ENCODE results near the gene LRRC17. TPM values are rescaled to one million over a fixed set of nuclear protein-coding genes. Genes with fewer than 3 reads are reported as not detected.
A peak's percentile ranks its signal among the peaks of the same experiment; 100 is the strongest.

The LRRC17 gene
- total RNA-seq, 2 experiments from 2014 or later, result not detected

- intact Hi-C loops (cut with micrococcal nuclease; ENCODE audit: unreplicated experiment), result no loop called here
- CTCF ChIA-PET (ENCODE audit: unreplicated experiment), result no interaction called here
- H3K79me2 ChIP-seq (ENCODE audit: insufficient read depth, low read depth, low read length), result no peaks in the 10 kb centered on the region
- H3K4me1 ChIP-seq (ENCODE audit: insufficient read depth, low read length, poor library complexity, severe bottlenecking), result no peaks in the 10 kb centered on the region
- POLR2A ChIA-PET, result no interaction called here
- BruUV-seq (replicated peaks), result no TSS peak
- no peaks in the 10 kb centered on the region for H3K9me3 ChIP-seq (ENCODE audit: low read length)
- H3K27ac ChIP-seq (ENCODE audit: low read depth, low read length, poor library complexity, severe bottlenecking), result no peak overlapping the region
- DNase-seq (ENCODE audit: low spot score), result no peak
- no peak overlapping the region for H3K4me3 ChIP-seq (ENCODE audit: low read depth, low read length, poor library complexity, severe bottlenecking)
- no peak overlapping the region for H3K4me2 ChIP-seq (ENCODE audit: low read length)
- no peaks in the 10 kb centered on the region for H3K36me3 ChIP-seq (ENCODE audit: insufficient read depth, low read length)
- no peak for TF ChIP-seq EZH2phosphoT487 (IDR thresholded peaks at IDR 0.05; ENCODE audit: borderline replicate concordance, low read depth, low read length)
- TF ChIP-seq, protein P1, sequence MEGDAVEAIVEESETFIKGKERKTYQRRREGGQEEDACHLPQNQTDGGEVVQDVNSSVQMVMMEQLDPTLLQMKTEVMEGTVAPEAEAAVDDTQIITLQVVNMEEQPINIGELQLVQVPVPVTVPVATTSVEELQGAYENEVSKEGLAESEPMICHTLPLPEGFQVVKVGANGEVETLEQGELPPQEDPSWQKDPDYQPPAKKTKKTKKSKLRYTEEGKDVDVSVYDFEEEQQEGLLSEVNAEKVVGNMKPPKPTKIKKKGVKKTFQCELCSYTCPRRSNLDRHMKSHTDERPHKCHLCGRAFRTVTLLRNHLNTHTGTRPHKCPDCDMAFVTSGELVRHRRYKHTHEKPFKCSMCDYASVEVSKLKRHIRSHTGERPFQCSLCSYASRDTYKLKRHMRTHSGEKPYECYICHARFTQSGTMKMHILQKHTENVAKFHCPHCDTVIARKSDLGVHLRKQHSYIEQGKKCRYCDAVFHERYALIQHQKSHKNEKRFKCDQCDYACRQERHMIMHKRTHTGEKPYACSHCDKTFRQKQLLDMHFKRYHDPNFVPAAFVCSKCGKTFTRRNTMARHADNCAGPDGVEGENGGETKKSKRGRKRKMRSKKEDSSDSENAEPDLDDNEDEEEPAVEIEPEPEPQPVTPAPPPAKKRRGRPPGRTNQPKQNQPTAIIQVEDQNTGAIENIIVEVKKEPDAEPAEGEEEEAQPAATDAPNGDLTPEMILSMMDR (conservative IDR thresholded peaks at IDR 0.05; ENCODE audit: low read length), result no peak
- no peaks in the 10 kb centered on the region for H4K20me1 ChIP-seq (ENCODE audit: insufficient read depth, low read length)
- H2AFZ ChIP-seq (ENCODE audit: low read length), result no peak overlapping the region
- H3K9me2 ChIP-seq (ENCODE audit: insufficient read depth, low read length), result no peaks in the 10 kb centered on the region
These were observed 60.4 kb downstream of the LRRC17 start for GRCh38 chr7:102973096-102973802.

DNA sequence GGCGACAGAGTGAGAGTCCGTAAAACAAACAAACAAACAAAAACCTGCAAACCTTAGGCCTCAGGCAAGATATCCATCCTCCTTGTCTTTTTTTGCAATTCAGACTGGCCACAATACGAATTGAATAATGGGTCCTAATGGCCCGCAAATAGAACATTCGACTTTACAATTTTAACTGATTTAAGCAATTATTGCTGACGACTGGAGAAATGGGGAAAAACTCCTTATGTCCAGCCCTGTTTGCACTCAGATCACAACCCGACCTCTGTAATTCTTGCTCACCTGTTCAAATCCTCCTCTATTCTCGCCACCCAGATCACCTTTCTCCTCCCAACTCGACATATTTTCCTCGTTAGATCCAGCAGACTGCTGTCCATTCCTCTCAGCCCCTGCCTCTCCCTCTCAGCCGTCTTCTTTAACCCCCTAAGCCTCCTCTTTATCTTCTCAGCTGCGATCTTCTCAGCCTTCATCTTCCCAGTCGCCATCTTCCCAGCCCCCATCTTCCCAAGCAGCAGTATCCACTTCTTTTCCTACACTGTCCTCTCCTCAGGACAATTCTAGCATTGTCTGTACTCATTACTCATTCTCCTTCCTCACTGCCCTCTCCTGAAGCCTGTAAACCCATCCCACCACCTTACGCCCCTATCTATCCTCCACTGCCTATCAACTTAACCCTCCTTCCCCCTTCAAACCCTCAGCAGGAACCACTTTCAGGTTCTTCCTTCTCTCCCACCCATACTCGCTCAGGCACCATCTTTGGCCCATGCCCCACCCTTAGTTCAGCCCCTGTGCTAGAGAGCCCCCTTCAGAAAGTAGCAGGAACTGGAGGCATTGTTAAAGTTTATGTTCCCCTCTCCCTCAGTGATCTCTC, 61.8 kb downstream of the LRRC17 start:
- CTCF ChIA-PET (ENCODE audit: unreplicated experiment), result no interaction called here
- DNase-seq (ENCODE audit: low spot score), result no peak
- intact Hi-C loops (cut with micrococcal nuclease; ENCODE audit: unreplicated experiment), result no loop called here
- Histone ChIP-seq H3K4me1 (ENCODE audit: insufficient read depth, low read length, poor library complexity, severe bottlenecking) (no peaks in the 10 kb centered on the region), H2AFZ (ENCODE audit: low read length) (no peak overlapping the region), H3K79me2 (ENCODE audit: insufficient read depth, low read depth, low read length) (no peaks in the 10 kb centered on the region), H3K4me3 (ENCODE audit: low read depth, low read length, poor library complexity, severe bottlenecking) (no peak overlapping the region), H3K9me3 (ENCODE audit: low read length) (no peaks in the 10 kb centered on the region), H4K20me1 (ENCODE audit: insufficient read depth, low read length) (no peaks in the 10 kb centered on the region), H3K9me2 (ENCODE audit: insufficient read depth, low read length) (no peaks in the 10 kb centered on the region), H3K4me2 (ENCODE audit: low read length) (no peak overlapping the region), H3K36me3 (ENCODE audit: insufficient read depth, low read length) (no peaks in the 10 kb centered on the region), H3K27ac (ENCODE audit: low read depth, low read length, poor library complexity, severe bottlenecking) (no peak overlapping the region)
- POLR2A ChIA-PET, result no interaction called here
- no TSS peak for BruUV-seq (replicated peaks)
- TF ChIP-seq EZH2phosphoT487 (IDR thresholded peaks at IDR 0.05; ENCODE audit: borderline replicate concordance, low read depth, low read length), result no peak
- TF ChIP-seq, protein P1 (conservative IDR thresholded peaks at IDR 0.05; ENCODE audit: low read length), result 0 out of 2 replicates have a peak, but pooled peaks have one; percentile 24

DNA sequence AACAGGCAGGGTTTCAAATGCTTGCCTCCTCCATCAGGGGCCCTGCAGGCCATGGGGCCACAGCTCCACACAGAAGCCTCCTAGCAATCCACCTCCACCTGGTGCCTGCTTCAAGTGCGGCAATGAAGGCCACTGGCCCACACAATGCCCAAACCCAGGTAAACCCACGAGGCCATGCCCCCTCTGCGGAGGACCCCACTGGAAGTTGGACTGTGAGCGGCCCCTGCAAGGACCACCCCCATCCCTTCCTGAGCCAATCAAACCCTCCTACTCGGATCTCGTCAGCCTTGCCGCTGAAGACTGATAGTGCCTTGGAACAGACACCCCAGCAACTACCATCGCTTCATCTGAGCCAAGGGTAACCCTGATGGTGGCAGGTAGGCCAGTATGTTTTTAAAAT, 63.1 kb downstream of the LRRC17 start:
- H3K27ac ChIP-seq (ENCODE audit: low read depth, low read length, poor library complexity, severe bottlenecking), result no peak overlapping the region
- H3K36me3 ChIP-seq (ENCODE audit: insufficient read depth, low read length), result no peaks in the 10 kb centered on the region
- POLR2A ChIA-PET, result no interaction called here
- CTCF ChIA-PET (ENCODE audit: unreplicated experiment), result no interaction called here
- H3K9me2 ChIP-seq (ENCODE audit: insufficient read depth, low read length), result no peaks in the 10 kb centered on the region
- BruUV-seq (replicated peaks), result no TSS peak
- H3K4me2 ChIP-seq (ENCODE audit: low read length), result no peak overlapping the region
- H3K79me2 ChIP-seq (ENCODE audit: insufficient read depth, low read depth, low read length), result no peaks in the 10 kb centered on the region
- H3K4me3 ChIP-seq (ENCODE audit: low read depth, low read length, poor library complexity, severe bottlenecking), result no peak overlapping the region
- no peak overlapping the region for H2AFZ ChIP-seq (ENCODE audit: low read length)
- intact Hi-C loops (cut with micrococcal nuclease; ENCODE audit: unreplicated experiment), result no loop called here
- H3K4me1 ChIP-seq (ENCODE audit: insufficient read depth, low read length, poor library complexity, severe bottlenecking), result no peaks in the 10 kb centered on the region
- no peaks in the 10 kb centered on the region for H3K9me3 ChIP-seq (ENCODE audit: low read length)
- no peak for DNase-seq (ENCODE audit: low spot score)
- no peaks in the 10 kb centered on the region for H4K20me1 ChIP-seq (ENCODE audit: insufficient read depth, low read length)
- no peak for TF ChIP-seq EZH2phosphoT487 (IDR thresholded peaks at IDR 0.05; ENCODE audit: borderline replicate concordance, low read depth, low read length)
- TF ChIP-seq, protein P1 (conservative IDR thresholded peaks at IDR 0.05; ENCODE audit: low read length), result no peak

All from OCI-LY7 (cell line).